Heart right ventricle (tissue), 16 donors: ENCODE results near the gene KIF3B. TPM values are rescaled to one million over a fixed set of nuclear protein-coding genes. Genes with fewer than 3 reads are reported as not detected.

Source experiments
- ATAC-seq, 8 donors: fragments of 200-7000 bp; cut with Tn5 transposase; one replicate each; pipeline ENCODE4 v1.9.1; 2020; ENCODE audit warnings: mild to moderate bottlenecking in 8 of 8, moderate library complexity in 8 of 8, moderate number of reproducible peaks in 1 of 8
- DNase-seq, 2 donors: peaks; one replicate each; pipeline ENCODE4 v3.0.0-alpha.2; 2020
- H3K27ac ChIP-seq, 10 donors: fragments of 200-600 bp; sonication (generic) in 2 of 10; one replicate each; pipeline versions ENCODE4 v1.5.0 to v1.8.0; 2020 to 2022; ENCODE audit warnings: mild to moderate bottlenecking in 3 of 10
- H3K27me3 ChIP-seq, 7 donors: fragments of 200-600 bp; one replicate each; pipeline ENCODE4 v1.8.0; 2021 to 2022; ENCODE audit warnings: mild to moderate bottlenecking in 2 of 7
- H3K36me3 ChIP-seq, 9 donors: fragments of 200-600 bp; sonication (generic) in 1 of 9; one replicate each; pipeline versions ENCODE4 v1.5.0 to v1.8.0; 2020 to 2022; ENCODE audit warnings: mild to moderate bottlenecking in 2 of 9
- H3K4me1 ChIP-seq, 9 donors: fragments of 200-600 bp; sonication (generic) in 1 of 9; one replicate each; pipeline versions ENCODE4 v1.5.0 to v1.8.0; 2020 to 2022; ENCODE audit warnings: mild to moderate bottlenecking in 4 of 9
- H3K4me3 ChIP-seq, 10 donors: fragments of 200-600 bp; sonication (generic) in 2 of 10; one replicate each; pipeline versions ENCODE4 v1.5.0 to v1.8.0; 2020 to 2022; ENCODE audit warnings: mild to moderate bottlenecking in 7 of 10, moderate library complexity in 2 of 10
- H3K9me3 ChIP-seq, 11 donors: fragments of 200-600 bp in 10 of 11; sonication (generic) in 2 of 11; one replicate each; pipeline versions ENCODE4 v1.5.0 to v1.8.0; 2013 to 2022; ENCODE audit warnings: mild to moderate bottlenecking in 2 of 11, control low read depth in 1 of 11, moderate library complexity in 1 of 11
- WGBS, 2 donors: extraction: QIAGEN DNeasy Blood & Tissue Kit; methylation state at CpG; one replicate each; pipeline ENCODE4 v1.1.7; 2013; ENCODE audit warnings: inconsistent platforms in 1 of 2; 5-methylcytosine and 5-hydroxymethylcytosine counted together
- intact Hi-C, 10 donors: fragments of 100-400 bp; cut with DNase I; formaldehyde crosslinking; loops; one replicate each; pipeline versions ENCODE4 v1.11.1 to v1.14.2; 2022
- polyA plus RNA-seq, 2 donors: library from polyadenylated mRNA; stranded (reverse); fragments of 200-250 nt; gene quantifications; one replicate each; pipeline ENCODE4 v1.2.3, GENCODE V29; 2013
- total RNA-seq, 10 donors: library from RNA; stranded (reverse); fragmentation: NEBNext Ultra II Directional in 3 of 10; extraction: Animal tissue kit (Norgen Biotek cat#: 25700) in 3 of 10; gene quantifications; one replicate each; pipeline versions ENCODE4 v1.2.1 to v1.2.4, GENCODE V29; 2021 to 2023
- TF ChIP-seq, protein P1 (sequence below), 9 donors: fragments of 200-600 bp; sonication (generic) in 2 of 9; IDR thresholded peaks; one replicate each; pipeline versions ENCODE4 v1.5.0 to v1.8.0; 2021 to 2022; ENCODE audit warnings: antibody characterized with exemption in 9 of 9, mild to moderate bottlenecking in 5 of 9, moderate library complexity in 1 of 9
- donor health status: Arrhythmogenic right ventricular cardiomyopathy.
- donor health status: ischemic (EF 13 %, LVEDD 7.1; RV severe dilation, severe dysfunction).
- donor health status: healthy with polysubstance abuse.
- donor health status: DM: no; HTN: yes; CAD: no.
- donor health status: DM: no; HTN: no; CAD: no.
- donor health status: ischemic (EF 25% LVEDD 6.9; RV normal size, moderate dysfunction).
- donor health status: ischemic (EF 25% LVEDD 5.7; RV mildly dilated, moderate dysfunction).
- donor health status: healthy.
- donor health status: DM: yes; HTN: yes; CAD: no.
- donor health status: Ischemic cardiomyopathy.
- donor health status: ischemic (EF 35%, LVEDD 5.7; RV mildly dilated, moderate dysfunction).
- donor health status: nonischemic (EF 11% LVEDD 7.7; RV severe dilation, severe dysfunction).
- donor health status: DM: yes; HTN: yes; CAD: no.
- donor health status: PGD.
- donor health status: ischemic (EF 29% LVEDD 5.4; RV normal size, mild dysfunction).
- donor health status: nonischemic (EF 23%, LVEDD 6.1; RV moderate dilation, normal function).

KIF3B gene
- total and polyA plus RNA-seq, 12 donors, result 4.7 to 16.3 (median 11.1) TPM

DNA sequence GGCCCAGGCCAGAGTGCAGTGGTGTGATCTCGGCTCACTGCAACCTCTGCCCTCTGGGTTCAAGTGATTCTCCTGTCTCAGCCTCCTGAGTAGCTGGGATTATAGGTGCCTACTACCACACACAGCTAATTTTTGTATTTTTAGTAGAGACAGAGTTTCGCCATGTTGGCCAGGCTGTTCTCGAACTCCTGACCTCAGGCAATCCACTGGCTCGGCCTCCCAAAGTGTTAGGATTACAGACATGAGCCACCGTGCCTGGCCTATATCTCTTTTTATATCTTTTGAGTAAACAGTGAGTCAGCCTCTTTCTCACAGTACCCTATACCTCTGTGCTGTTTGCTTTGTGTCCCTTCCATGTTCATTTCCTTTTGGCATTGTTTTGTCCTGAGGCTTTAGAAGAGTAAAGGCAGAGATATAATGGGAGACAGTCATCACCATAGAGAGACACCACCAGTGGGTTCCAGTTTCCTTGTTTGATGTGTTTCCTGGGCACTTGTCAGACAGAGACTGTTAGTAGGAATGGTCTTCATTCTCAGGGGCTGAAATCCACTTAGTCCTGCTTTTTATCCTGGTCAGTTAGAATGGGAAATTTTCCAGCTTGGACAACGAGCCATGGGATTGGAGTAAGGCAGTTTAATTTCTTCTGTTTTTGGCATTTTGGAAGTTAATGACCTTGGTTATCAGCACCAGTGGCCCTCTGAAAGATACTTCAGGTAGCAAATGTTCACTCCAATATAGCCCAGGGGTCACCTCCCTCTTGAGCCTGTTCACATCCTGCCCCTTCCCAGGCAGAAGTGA lies 48.5 kb downstream of the KIF3B start:
- intact Hi-C loops, result no loop called here
- no peak overlapping the region for H3K4me3 ChIP-seq
- peaks cover 0 to 12% (median 5%) of the 10 kb centered on the region in 9 donors for H3K4me1 ChIP-seq
- no peak for DNase-seq
- TF ChIP-seq, protein P1, sequence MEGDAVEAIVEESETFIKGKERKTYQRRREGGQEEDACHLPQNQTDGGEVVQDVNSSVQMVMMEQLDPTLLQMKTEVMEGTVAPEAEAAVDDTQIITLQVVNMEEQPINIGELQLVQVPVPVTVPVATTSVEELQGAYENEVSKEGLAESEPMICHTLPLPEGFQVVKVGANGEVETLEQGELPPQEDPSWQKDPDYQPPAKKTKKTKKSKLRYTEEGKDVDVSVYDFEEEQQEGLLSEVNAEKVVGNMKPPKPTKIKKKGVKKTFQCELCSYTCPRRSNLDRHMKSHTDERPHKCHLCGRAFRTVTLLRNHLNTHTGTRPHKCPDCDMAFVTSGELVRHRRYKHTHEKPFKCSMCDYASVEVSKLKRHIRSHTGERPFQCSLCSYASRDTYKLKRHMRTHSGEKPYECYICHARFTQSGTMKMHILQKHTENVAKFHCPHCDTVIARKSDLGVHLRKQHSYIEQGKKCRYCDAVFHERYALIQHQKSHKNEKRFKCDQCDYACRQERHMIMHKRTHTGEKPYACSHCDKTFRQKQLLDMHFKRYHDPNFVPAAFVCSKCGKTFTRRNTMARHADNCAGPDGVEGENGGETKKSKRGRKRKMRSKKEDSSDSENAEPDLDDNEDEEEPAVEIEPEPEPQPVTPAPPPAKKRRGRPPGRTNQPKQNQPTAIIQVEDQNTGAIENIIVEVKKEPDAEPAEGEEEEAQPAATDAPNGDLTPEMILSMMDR (IDR thresholded peaks at IDR 0.05), result no peak
- H3K27me3 ChIP-seq, result no peaks in the 10 kb centered on the region
- H3K27ac ChIP-seq, result no peak overlapping the region
- peak in 4 of 8 donors; percentile 33 to 48 (median 42) for ATAC-seq
- no peaks in the 10 kb centered on the region for H3K9me3 ChIP-seq
- WGBS, 2 donors, result 73 to 80% methylated on average over 6 of the region's 6 CpGs
- peaks cover 0 to 55% (median 4%) of the 10 kb centered on the region in 9 donors for H3K36me3 ChIP-seq

DNA sequence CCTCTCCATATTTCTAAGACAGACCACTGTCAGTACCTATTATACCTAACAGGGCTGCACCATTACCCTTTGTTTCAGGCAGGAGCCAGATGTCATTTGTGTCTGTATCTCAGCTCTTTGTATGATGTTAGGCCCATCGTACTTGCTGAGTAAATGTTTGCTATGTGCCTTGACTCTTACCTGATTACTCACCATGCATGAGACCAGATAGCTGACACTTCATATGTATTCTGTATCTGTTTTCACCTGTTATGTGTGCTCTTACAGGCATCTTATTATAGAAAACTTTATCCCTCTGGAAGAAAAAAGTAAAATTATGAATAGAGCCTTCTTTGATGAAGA lies 49.0 kb downstream of the KIF3B start:
- ATAC-seq (no peak), DNase-seq (no peak)
- no peak overlapping the region for H3K4me3 ChIP-seq
- intact Hi-C loops, result no loop called here
- H3K9me3 ChIP-seq, result no peaks in the 10 kb centered on the region
- H3K4me1 ChIP-seq, result peaks cover 0 to 17% (median 6%) of the 10 kb centered on the region in 9 donors
- H3K36me3 ChIP-seq, result peaks cover 0 to 57% (median 4%) of the 10 kb centered on the region in 9 donors
- H3K27me3 ChIP-seq, result no peaks in the 10 kb centered on the region
- 54 to 56% methylated on average over 1 of the region's 1 CpG for WGBS, 2 donors
- H3K27ac ChIP-seq, result no peak overlapping the region
- TF ChIP-seq, protein P1 (IDR thresholded peaks at IDR 0.05), result no peak

GRCh38 chr20:32327087-32327681 lies 49.7 kb downstream of the KIF3B start:
- no peak overlapping the region for H3K27ac ChIP-seq
- 63 to 77% methylated on average over 9 of the region's 9 CpGs for WGBS, 2 donors
- DNase-seq (no peak), ATAC-seq (peak in 4 of 8 donors; percentile 9 to 49 (median 47))
- H3K4me3 ChIP-seq, result no peak overlapping the region
- no peaks in the 10 kb centered on the region for H3K9me3 ChIP-seq
- H3K36me3 ChIP-seq, result peaks cover 0 to 62% (median 7%) of the 10 kb centered on the region in 9 donors
- peaks cover 0 to 24% (median 12%) of the 10 kb centered on the region in 9 donors for H3K4me1 ChIP-seq
- H3K27me3 ChIP-seq, result no peaks in the 10 kb centered on the region
- TF ChIP-seq, protein P1 (IDR thresholded peaks at IDR 0.05), result no peak
- intact Hi-C loops, result no loop called here

GRCh38 chr20:32329817-32330554 lies 52.5 kb downstream of the KIF3B start:
- no peak for ATAC-seq
- Histone ChIP-seq H3K4me3 (no peak overlapping the region), H3K27me3 (no peaks in the 10 kb centered on the region), H3K27ac (peak overlapping the region in 1 of 10 donors; percentile 90), H3K36me3 (peaks cover 0 to 66% (median 7%) of the 10 kb centered on the region in 9 donors), H3K4me1 (peaks cover 0 to 52% (median 35%) of the 10 kb centered on the region in 9 donors), H3K9me3 (no peaks in the 10 kb centered on the region)
- TF ChIP-seq, protein P1 (IDR thresholded peaks at IDR 0.05), result no peak
- 90 to 91% methylated on average over 7 of the region's 7 CpGs for WGBS, 2 donors
- intact Hi-C loops, result loop anchor here in 7 of 10 donors (5.0 to 10.0 kb wide), 5 partner anchors 38 to 325 kb away; partner anchors contain the start of genes PLAGL2 (in 2 of the 7), POFUT1 (in 2 of the 7) and KIF3B (in 1 of the 7)
- no peak for DNase-seq
